HG02943 (cell line): Measurements from ENCODE around the gene CIDEA.

Source experiments
- ATAC-seq: cut with Tn5 transposase; IDR thresholded peaks from one replicate; pipeline ENCODE4 v1.9.1; 2021; ENCODE audit warnings: mild to moderate bottlenecking, low read depth, moderate library complexity; ENCODE audit not compliant: unreplicated experiment

CIDEA gene

DNA sequence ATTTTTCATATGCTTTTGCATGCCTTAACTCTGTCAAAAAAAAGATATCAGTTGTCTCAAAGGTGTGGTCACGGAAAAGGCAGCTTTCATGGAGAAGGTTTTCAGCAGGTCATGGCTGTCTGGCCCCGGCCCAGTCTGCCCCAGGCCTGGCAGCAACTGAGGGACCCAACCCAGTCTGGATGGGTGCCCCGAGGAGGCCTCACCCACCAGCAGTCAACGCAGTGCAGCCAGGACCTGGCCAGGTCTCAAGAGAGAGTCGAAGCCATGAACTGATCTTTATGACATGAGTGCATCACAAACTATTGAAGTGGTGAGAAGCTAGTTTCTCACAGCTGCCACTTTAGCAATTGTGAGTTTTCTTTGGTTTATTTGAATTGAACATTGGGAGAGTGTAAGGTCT is 61.8 kb downstream of the CIDEA start:
- no peak for ATAC-seq

DNA sequence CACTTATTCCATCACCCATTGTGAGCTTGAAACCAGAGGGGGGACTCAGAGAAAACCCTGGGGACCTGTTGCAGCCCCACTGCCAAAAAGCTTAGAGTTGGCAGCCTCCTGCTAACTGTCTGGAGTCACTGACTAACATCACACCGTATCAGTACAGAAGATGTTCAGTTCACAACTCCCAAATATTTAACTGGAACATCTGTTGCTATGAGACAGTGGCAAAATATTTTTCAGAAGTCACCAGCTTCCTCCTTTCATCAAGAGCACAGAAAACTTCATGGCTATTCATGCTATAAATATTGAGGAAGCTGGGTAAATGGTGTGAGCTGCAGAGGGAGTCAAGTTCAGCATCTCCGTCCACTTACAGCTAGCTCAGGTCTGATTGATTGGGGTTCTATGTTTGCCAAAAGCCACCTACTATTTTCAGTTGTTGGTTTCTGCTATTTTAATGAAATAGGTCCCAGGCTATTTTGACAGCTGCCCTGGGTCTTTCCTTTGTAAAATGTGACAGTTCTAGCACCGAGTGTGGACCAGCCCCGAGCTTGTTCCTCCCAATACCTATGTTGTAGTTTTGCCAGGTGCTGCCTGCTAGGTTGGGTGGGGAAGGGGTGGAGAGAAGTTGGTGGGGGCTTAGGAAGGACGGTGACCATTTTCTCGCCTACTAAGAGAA is 63.6 kb downstream of the CIDEA start:
- no peak for ATAC-seq

DNA sequence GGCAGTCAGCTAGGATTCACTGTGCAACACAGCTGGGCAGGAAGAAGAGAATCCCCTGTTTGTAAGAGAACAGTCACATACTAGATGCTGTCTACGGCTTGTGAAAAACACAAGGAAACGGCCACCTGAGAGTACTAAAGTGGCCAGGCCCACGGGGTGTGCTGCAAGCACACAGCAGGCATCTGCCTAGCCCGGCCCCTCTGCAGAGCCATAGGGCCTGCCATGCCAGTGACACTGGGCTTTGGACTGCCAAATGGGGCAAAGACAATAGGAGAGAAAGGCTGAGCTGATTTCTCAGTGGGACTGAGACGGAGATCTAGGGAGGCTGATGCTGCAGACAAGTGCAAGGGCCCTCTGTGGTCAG is 64.2 kb downstream of the CIDEA start:
- ATAC-seq = no peak

DNA sequence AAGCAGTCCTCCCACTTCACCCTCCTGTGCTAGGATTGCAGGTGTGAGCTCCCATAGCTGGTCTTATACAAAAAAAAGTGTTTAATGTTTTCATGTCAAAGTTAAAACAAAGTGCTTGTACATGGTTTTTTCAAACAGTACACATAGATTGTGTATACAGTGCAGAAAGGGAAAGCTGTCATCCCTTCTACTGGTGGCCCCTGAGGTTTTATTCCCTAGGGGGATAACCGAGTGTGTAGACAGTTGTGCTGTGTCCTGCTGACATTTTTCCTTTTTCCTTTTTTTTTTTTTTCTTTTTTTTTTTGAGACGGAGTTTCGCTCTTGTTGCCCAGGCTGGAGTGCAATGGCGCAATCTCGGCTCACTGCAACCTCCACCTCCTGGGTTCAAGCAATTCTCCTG is 64.7 kb downstream of the CIDEA start:
- no peak for ATAC-seq

DNA sequence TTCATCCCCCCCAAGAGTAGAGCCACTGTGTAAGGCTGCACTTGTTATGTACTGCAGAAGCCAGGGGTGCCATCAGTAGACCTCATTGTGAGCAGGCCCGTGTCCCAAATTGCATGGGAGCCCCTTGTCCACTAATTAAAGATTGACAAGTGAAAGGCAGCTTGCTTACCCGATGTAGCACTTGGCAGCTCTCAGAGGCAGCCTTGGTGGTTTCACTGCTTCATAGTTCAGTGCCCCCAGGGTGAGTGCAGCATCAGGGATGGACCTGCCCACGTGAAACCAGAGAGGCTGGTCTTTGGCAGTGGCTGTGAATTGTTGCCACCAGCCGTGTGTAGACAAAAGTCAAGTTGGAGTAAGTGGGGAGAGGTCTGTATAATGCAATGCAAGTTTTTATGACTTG is 67.2 kb downstream of the CIDEA start:
- peak; percentile 84 for ATAC-seq

DNA sequence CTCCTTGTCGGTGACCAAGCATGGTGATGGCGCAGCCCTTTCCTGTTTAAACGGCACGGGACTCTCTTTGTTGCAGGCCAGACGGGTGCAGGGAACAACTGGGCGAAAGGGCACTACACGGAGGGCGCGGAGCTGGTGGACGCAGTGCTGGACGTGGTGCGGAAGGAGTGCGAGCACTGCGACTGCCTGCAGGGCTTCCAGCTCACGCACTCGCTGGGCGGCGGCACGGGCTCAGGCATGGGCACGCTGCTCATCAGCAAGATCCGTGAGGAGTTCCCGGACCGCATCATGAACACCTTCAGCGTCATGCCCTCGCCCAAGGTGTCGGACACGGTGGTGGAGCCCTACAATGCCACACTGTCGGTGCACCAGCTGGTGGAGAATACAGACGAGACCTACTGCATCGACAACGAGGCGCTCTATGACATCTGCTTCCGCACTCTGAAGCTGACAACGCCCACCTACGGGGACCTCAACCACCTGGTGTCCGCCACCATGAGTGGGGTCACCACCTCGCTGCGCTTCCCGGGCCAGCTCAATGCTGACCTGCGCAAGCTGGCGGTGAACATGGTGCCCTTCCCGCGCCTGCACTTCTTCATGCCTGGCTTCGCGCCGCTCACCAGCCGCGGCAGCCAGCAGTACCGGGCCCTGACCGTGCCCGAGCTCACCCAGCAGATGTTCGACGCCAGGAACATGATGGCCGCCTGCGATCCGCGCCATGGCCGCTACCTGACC is 71.0 kb downstream of the CIDEA start:
- ATAC-seq = no peak

DNA sequence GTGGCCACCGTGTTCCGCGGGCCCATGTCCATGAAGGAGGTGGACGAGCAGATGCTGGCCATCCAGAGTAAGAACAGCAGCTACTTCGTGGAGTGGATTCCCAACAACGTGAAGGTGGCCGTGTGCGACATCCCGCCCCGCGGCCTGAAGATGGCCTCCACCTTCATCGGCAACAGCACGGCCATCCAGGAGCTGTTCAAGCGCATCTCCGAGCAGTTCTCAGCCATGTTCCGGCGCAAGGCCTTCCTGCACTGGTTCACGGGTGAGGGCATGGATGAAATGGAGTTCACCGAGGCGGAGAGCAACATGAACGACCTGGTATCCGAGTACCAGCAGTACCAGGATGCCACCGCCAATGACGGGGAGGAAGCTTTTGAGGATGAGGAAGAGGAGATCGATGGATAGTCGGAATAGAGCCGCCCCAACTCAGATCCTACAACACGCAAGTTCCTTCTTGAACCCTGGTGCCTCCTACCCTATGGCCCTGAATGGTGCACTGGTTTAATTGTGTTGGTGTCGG is 71.6 kb downstream of the CIDEA start:
- no peak for ATAC-seq

DNA sequence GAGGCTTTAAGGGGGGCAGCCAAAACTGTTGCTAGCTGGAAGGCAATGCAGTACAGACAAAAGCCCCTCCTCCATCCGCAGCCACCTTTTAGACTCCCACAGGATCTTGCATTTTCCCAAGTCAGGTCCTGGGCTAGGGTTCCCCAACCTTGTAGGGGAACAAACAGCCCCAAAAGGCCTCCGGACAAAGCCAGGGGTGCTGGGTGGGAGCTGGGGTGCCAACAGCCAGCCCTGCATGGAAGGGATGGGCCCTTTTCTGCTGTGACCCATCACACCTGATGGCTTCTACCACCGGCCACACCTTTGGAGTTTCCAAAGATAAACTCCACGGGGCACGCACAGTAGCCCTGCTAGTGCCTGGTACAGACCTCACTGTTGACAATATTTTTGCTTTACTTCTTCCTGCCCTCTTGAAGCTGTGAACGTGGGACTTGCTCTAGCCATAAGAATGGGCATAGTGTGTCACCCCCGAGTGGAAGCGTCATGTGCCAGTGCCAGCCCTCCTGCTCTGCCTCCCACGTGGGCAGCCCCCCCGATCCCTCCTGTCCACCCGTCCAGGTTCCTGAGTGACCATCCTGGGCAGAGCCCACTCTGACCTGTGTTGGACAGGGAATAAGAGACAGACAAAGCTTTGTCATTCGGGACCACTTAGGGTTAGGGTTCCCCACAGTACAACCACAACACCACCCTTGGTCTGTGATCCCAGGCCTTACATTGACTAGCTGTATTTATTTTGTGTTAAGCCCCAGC is 72.7 kb downstream of the CIDEA start:
- ATAC-seq = no peak
